ENCODE measurements around the gene MAGI1. TPM values are rescaled to one million over a fixed set of nuclear protein-coding genes. Genes with fewer than 3 reads are reported as not detected.

Gene MAGI1
- total and polyA plus RNA-seq, 2 donors (not counting 1 experiment from before 2014, with no cell fraction given): 15.7 to 23.7 TPM

GRCh38 chr3:65368866-65369265 lies 669.9 kb downstream of the MAGI1 start:
- Histone ChIP-seq H3K9me3 (ENCODE audit: control insufficient read depth, insufficient read depth, low read depth, low read length) (no peaks in the 10 kb centered on the region), H3K36me3 (ENCODE audit: control insufficient read depth, insufficient read depth, low read length) (no peaks in the 10 kb centered on the region), H3K27ac (ENCODE audit: insufficient read depth, low read length) (no peak overlapping the region), H3K4me3 (replicated peaks in 1 of 4; ENCODE audit: control extremely low read depth in 1 of 4, insufficient read depth in 1 of 4, low read depth in 3 of 4, low read length in 4 of 4) (no peak overlapping the region), H3K9ac (ENCODE audit: insufficient read depth, low read length) (no peak overlapping the region), H2AFZ (ENCODE audit: low read length) (no peak overlapping the region), H4K20me1 (ENCODE audit: control insufficient read depth, extremely low read depth, insufficient read depth, low read length) (no peaks in the 10 kb centered on the region), H3K4me2 (ENCODE audit: extremely low read depth, insufficient read depth, low read length) (no peak overlapping the region), H3K27me3 (ENCODE audit: control insufficient read depth, insufficient read depth, low read length) (no peaks in the 10 kb centered on the region), H3K79me2 (ENCODE audit: control insufficient read depth, insufficient read depth, low read length) (no peaks in the 10 kb centered on the region), H3K4me1 (ENCODE audit: control insufficient read depth, extremely low read depth, insufficient read depth, low read length) (no peaks in the 10 kb centered on the region)
- TF ChIP-seq EZH2 (IDR thresholded peaks at IDR 0.05; ENCODE audit: low read length, missing control alignments) (no peak), CTCF (conservative IDR thresholded peaks at IDR 0.05 in 1 of 2, IDR thresholded peaks at IDR 0.05 in 1 of 2; ENCODE audit: low read depth in 1 of 2, low read length in 2 of 2) (no peak)
- no peak for DNase-seq (ENCODE audit: low read depth in 2 of 2)

- no peaks in the 10 kb centered on the region for H4K20me1 ChIP-seq (ENCODE audit: control insufficient read depth, extremely low read depth, insufficient read depth, low read length)
- H3K27me3 ChIP-seq (ENCODE audit: control insufficient read depth, insufficient read depth, low read length): no peaks in the 10 kb centered on the region
- H2AFZ ChIP-seq (ENCODE audit: low read length): no peak overlapping the region
- no peak overlapping the region for H3K9ac ChIP-seq (ENCODE audit: insufficient read depth, low read length)
- H3K4me1 ChIP-seq (ENCODE audit: control insufficient read depth, extremely low read depth, insufficient read depth, low read length): no peaks in the 10 kb centered on the region
- no peak for DNase-seq (ENCODE audit: low read depth in 2 of 2)
- no peak overlapping the region for H3K27ac ChIP-seq (ENCODE audit: insufficient read depth, low read length)
- H3K9me3 ChIP-seq (ENCODE audit: control insufficient read depth, insufficient read depth, low read depth, low read length): no peaks in the 10 kb centered on the region
- no peaks in the 10 kb centered on the region for H3K79me2 ChIP-seq (ENCODE audit: control insufficient read depth, insufficient read depth, low read length)
- no peak for TF ChIP-seq EZH2 (IDR thresholded peaks at IDR 0.05; ENCODE audit: low read length, missing control alignments)
- TF ChIP-seq CTCF (conservative IDR thresholded peaks at IDR 0.05 in 1 of 2, IDR thresholded peaks at IDR 0.05 in 1 of 2; ENCODE audit: low read depth in 1 of 2, low read length in 2 of 2): no peak
- H3K36me3 ChIP-seq (ENCODE audit: control insufficient read depth, insufficient read depth, low read length): no peaks in the 10 kb centered on the region
- H3K4me2 ChIP-seq (ENCODE audit: extremely low read depth, insufficient read depth, low read length): no peak overlapping the region
- H3K4me3 ChIP-seq (replicated peaks in 1 of 4; ENCODE audit: control extremely low read depth in 1 of 4, insufficient read depth in 1 of 4, low read depth in 3 of 4, low read length in 4 of 4): no peak overlapping the region
These were observed 676.0 kb downstream of the MAGI1 start for GRCh38 chr3:65362688-65363087.

GRCh38 chr3:65361448-65361847 lies 677.3 kb downstream of the MAGI1 start:
- Histone ChIP-seq H3K4me2 (ENCODE audit: extremely low read depth, insufficient read depth, low read length) (no peak overlapping the region), H3K9me3 (ENCODE audit: control insufficient read depth, insufficient read depth, low read depth, low read length) (no peaks in the 10 kb centered on the region), H3K4me3 (replicated peaks in 1 of 4; ENCODE audit: control extremely low read depth in 1 of 4, insufficient read depth in 1 of 4, low read depth in 3 of 4, low read length in 4 of 4) (no peak overlapping the region), H3K36me3 (ENCODE audit: control insufficient read depth, insufficient read depth, low read length) (no peaks in the 10 kb centered on the region), H3K27ac (ENCODE audit: insufficient read depth, low read length) (no peak overlapping the region), H3K79me2 (ENCODE audit: control insufficient read depth, insufficient read depth, low read length) (no peaks in the 10 kb centered on the region), H2AFZ (ENCODE audit: low read length) (no peak overlapping the region), H4K20me1 (ENCODE audit: control insufficient read depth, extremely low read depth, insufficient read depth, low read length) (no peaks in the 10 kb centered on the region), H3K9ac (ENCODE audit: insufficient read depth, low read length) (no peak overlapping the region), H3K27me3 (ENCODE audit: control insufficient read depth, insufficient read depth, low read length) (no peaks in the 10 kb centered on the region), H3K4me1 (ENCODE audit: control insufficient read depth, extremely low read depth, insufficient read depth, low read length) (no peaks in the 10 kb centered on the region)
- no peak for DNase-seq (ENCODE audit: low read depth in 2 of 2)
- TF ChIP-seq EZH2 (IDR thresholded peaks at IDR 0.05; ENCODE audit: low read length, missing control alignments) (no peak), CTCF (conservative IDR thresholded peaks at IDR 0.05 in 1 of 2, IDR thresholded peaks at IDR 0.05 in 1 of 2; ENCODE audit: low read depth in 1 of 2, low read length in 2 of 2) (no peak)
